ENCODE results near the gene ZNF827. TPM values are rescaled to one million over a fixed set of nuclear protein-coding genes. Genes with fewer than 3 reads are reported as not detected.
A peak's percentile ranks its signal among the peaks of the same experiment; 100 is the strongest.

The ZNF827 gene
- total RNA-seq, 1 experiment from 2014 or later = 9.2 TPM

- H3K27ac ChIP-seq = peak overlapping the region; percentile 100
- no peak for DNase-seq (ENCODE audit: low read depth in 1 of 2, low spot score in 2 of 2)
- H3K36me3 ChIP-seq = no peaks in the 10 kb centered on the region
- peaks cover 54% of the 10 kb centered on the region for H3K4me1 ChIP-seq (replicated peaks)
- H3K9me3 ChIP-seq (replicated peaks) = no peaks in the 10 kb centered on the region
- H3K27me3 ChIP-seq (replicated peaks) = no peaks in the 10 kb centered on the region
- no peak overlapping the region for H3K4me3 ChIP-seq
These were observed 202.8 kb downstream of the ZNF827 start for GRCh38 chr4:145735827-145736226.

DNA sequence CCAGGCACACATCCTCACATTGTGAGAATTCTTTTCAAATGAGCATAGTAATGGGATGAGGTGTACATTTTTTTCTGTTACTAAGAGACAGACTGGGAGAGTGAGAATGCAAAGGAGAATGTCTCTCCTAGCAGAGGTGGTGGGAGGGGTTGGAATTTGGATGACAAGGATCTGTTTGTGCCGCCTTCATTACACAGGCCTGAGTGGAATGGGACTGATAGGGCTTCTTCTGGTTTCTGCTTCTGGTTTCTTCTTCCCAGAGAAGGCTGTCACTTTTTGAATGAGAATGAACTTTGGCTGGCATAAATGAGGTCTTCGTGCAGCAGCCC lies 203.3 kb downstream of the ZNF827 start:
- Histone ChIP-seq H3K27ac (peak overlapping the region; percentile 100), H3K9me3 (replicated peaks) (no peaks in the 10 kb centered on the region), H3K36me3 (no peaks in the 10 kb centered on the region), H3K4me3 (no peak overlapping the region), H3K4me1 (replicated peaks) (peaks cover 56% of the 10 kb centered on the region), H3K27me3 (replicated peaks) (no peaks in the 10 kb centered on the region)
- DNase-seq (ENCODE audit: low read depth in 1 of 2, low spot score in 2 of 2) = peak; percentile 91 to 98

- Histone ChIP-seq H3K4me3 (no peak overlapping the region), H3K36me3 (no peaks in the 10 kb centered on the region), H3K4me1 (replicated peaks) (peaks cover 55% of the 10 kb centered on the region), H3K27me3 (replicated peaks) (no peaks in the 10 kb centered on the region), H3K27ac (peak overlapping the region; percentile 100), H3K9me3 (replicated peaks) (no peaks in the 10 kb centered on the region)
- peak; percentile 97 to 98 for DNase-seq (ENCODE audit: low read depth in 1 of 2, low spot score in 2 of 2)
These were observed 203.9 kb downstream of the ZNF827 start for GRCh38 chr4:145734576-145735346.

DNA sequence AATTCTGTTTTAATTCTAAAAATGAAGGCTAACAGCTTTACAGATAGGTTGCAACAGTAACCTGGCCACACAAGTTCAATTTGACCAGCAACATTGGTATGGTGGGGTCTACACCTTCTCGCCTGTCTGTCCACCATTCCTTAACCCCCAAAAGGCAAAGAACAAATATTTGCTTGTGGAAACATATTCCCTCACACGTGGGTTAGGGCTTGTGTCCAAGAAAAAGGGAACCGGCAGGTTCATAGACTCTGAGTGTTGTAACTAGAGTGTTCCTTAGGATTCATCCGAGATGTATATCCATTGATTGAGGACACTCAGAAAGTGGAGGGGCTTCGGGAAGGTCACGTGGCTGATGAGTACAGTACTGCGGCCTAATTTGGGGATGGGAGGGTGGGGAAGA lies 204.6 kb downstream of the ZNF827 start:
- Histone ChIP-seq H3K4me3 (peak overlapping the region; percentile 44; the same call in 1 of the 2 replicates), H3K27ac (peak overlapping the region; percentile 100), H3K27me3 (replicated peaks) (no peaks in the 10 kb centered on the region), H3K9me3 (replicated peaks) (no peaks in the 10 kb centered on the region), H3K4me1 (replicated peaks) (peaks cover 54% of the 10 kb centered on the region), H3K36me3 (no peaks in the 10 kb centered on the region)
- DNase-seq (ENCODE audit: low read depth in 1 of 2, low spot score in 2 of 2) = no peak

GRCh38 chr4:145732895-145733880 lies 205.4 kb downstream of the ZNF827 start:
- peaks cover 54% of the 10 kb centered on the region for H3K4me1 ChIP-seq (replicated peaks)
- H3K36me3 ChIP-seq = no peaks in the 10 kb centered on the region
- no peaks in the 10 kb centered on the region for H3K9me3 ChIP-seq (replicated peaks)
- H3K4me3 ChIP-seq = peak overlapping the region; percentile 44
- peak overlapping the region; percentile 100 for H3K27ac ChIP-seq
- no peaks in the 10 kb centered on the region for H3K27me3 ChIP-seq (replicated peaks)
- peak; percentile 90 to 96 for DNase-seq (ENCODE audit: low read depth in 1 of 2, low spot score in 2 of 2)

GRCh38 chr4:145732001-145732815 lies 206.4 kb downstream of the ZNF827 start:
- Histone ChIP-seq H3K4me3 (peak overlapping the region; percentile 44), H3K27ac (peak overlapping the region; percentile 100)
- peak in 1 of 2 experiments; percentile 27 for DNase-seq (ENCODE audit: low read depth in 1 of 2, low spot score in 2 of 2)

DNA sequence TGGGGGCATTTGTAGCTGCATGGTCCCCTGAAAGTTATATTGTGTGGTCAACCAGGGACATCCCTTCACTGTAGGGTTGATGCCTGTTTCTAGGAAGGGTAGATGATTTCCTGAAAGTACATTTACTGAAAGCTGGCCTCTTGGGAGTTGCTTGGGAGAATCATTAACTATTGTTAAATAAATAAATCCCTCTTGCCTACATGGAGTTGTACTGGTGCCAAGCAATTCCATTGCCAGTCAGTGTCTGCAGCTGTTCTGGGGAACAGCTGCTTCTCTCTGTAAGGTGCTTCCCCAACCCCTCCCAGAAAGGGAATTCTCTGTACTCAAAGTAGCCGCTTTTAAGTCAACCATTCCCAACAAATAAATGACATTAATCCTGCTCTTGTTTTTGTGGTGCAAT lies 207.6 kb downstream of the ZNF827 start:
- Histone ChIP-seq H3K36me3 (no peaks in the 10 kb centered on the region), H3K27me3 (replicated peaks) (no peaks in the 10 kb centered on the region), H3K4me1 (replicated peaks) (peaks cover 44% of the 10 kb centered on the region), H3K9me3 (replicated peaks) (no peaks in the 10 kb centered on the region), H3K4me3 (no peak overlapping the region), H3K27ac (no peak overlapping the region)
- DNase-seq (ENCODE audit: low read depth in 1 of 2, low spot score in 2 of 2) = peak in 1 of 2 experiments; percentile 52

More at GRCh38 chr4:145732001-145732815, 206.4 kb downstream of the ZNF827 start:
- H3K27me3 ChIP-seq (replicated peaks) = no peaks in the 10 kb centered on the region
- H3K9me3 ChIP-seq (replicated peaks) = no peaks in the 10 kb centered on the region
- H3K4me1 ChIP-seq (replicated peaks) = peaks cover 54% of the 10 kb centered on the region
- H3K36me3 ChIP-seq = no peaks in the 10 kb centered on the region

- Histone ChIP-seq H3K4me1 (replicated peaks) (peaks cover 35% of the 10 kb centered on the region), H3K27ac (no peak overlapping the region), H3K4me3 (no peak overlapping the region), H3K27me3 (replicated peaks) (no peaks in the 10 kb centered on the region), H3K36me3 (no peaks in the 10 kb centered on the region), H3K9me3 (replicated peaks) (no peaks in the 10 kb centered on the region)
- DNase-seq (ENCODE audit: low read depth in 1 of 2, low spot score in 2 of 2) = no peak
These were observed 208.6 kb downstream of the ZNF827 start for GRCh38 chr4:145730026-145730425.

- 0 out of 2 replicates have a peak, but pooled peaks cover 3% of the 10 kb centered on the region for H3K9me3 ChIP-seq (replicated peaks)
- no peaks in the 10 kb centered on the region for H3K27me3 ChIP-seq (replicated peaks)
- no peak overlapping the region for H3K27ac ChIP-seq
- H3K36me3 ChIP-seq = no peaks in the 10 kb centered on the region
- no peak overlapping the region for H3K4me3 ChIP-seq
- DNase-seq (ENCODE audit: low read depth in 1 of 2, low spot score in 2 of 2) = no peak
- no peaks in the 10 kb centered on the region for H3K4me1 ChIP-seq (replicated peaks)
These were observed 215.3 kb downstream of the ZNF827 start for GRCh38 chr4:145723336-145723735.

GRCh38 chr4:145722561-145722960 lies 216.1 kb downstream of the ZNF827 start:
- Histone ChIP-seq H3K9me3 (replicated peaks) (0 out of 2 replicates have a peak, but pooled peaks cover 3% of the 10 kb centered on the region), H3K4me3 (no peak overlapping the region), H3K36me3 (no peaks in the 10 kb centered on the region), H3K4me1 (replicated peaks) (no peaks in the 10 kb centered on the region), H3K27ac (no peak overlapping the region), H3K27me3 (replicated peaks) (no peaks in the 10 kb centered on the region)
- DNase-seq (ENCODE audit: low read depth in 1 of 2, low spot score in 2 of 2) = no peak

GRCh38 chr4:145720656-145721055 lies 218.0 kb downstream of the ZNF827 start:
- Histone ChIP-seq H3K4me3 (no peak overlapping the region), H3K27me3 (replicated peaks) (no peaks in the 10 kb centered on the region), H3K9me3 (replicated peaks) (0 out of 2 replicates have a peak, but pooled peaks cover 3% of the 10 kb centered on the region), H3K36me3 (no peaks in the 10 kb centered on the region), H3K27ac (no peak overlapping the region), H3K4me1 (replicated peaks) (no peaks in the 10 kb centered on the region)
- DNase-seq (ENCODE audit: low read depth in 1 of 2, low spot score in 2 of 2) = no peak

- Histone ChIP-seq H3K27ac (no peak overlapping the region), H3K4me3 (no peak overlapping the region), H3K4me1 (replicated peaks) (no peaks in the 10 kb centered on the region), H3K36me3 (no peaks in the 10 kb centered on the region), H3K27me3 (replicated peaks) (no peaks in the 10 kb centered on the region), H3K9me3 (replicated peaks) (0 out of 2 replicates have a peak, but pooled peaks cover 3% of the 10 kb centered on the region)
- DNase-seq (ENCODE audit: low read depth in 1 of 2, low spot score in 2 of 2) = no peak
These were observed 218.6 kb downstream of the ZNF827 start for GRCh38 chr4:145719752-145720624.
